Superior temporal gyrus (tissue), 1 donor: ENCODE data around the gene WDR88.
"Not testable (repeated sequence)": the region's sequence is repeated elsewhere in the genome, so short reads cannot be mapped to it uniquely, and the experiment has no call there.

ENCODE experiments used
- DNase-seq: peaks from one replicate; pipeline ENCODE4 v3.0.0-alpha.2; 2016; ENCODE audit errors: extremely low spot score

The WDR88 gene

DNA sequence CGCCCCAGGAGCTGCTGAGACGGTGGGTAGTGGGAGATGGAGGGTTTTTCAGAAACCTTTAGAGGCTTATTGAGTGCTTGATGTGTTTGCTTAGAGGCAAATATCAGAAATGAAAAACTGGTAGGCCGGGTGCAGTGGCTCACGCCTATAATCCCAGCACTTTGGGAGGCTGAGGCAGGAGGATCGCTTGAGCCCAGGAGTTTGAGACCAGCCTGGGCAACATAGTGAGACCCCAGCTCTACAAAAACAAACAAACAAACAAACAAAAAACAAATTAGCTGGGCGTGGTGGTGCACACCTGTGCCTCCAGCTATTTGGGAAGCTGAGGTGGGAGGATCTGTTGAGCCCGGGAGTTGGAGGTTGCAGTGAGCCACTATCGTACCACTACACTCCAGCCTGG lies 5.2 kb upstream of the WDR88 start:
- DNase-seq, result not testable (repeated sequence)

DNA sequence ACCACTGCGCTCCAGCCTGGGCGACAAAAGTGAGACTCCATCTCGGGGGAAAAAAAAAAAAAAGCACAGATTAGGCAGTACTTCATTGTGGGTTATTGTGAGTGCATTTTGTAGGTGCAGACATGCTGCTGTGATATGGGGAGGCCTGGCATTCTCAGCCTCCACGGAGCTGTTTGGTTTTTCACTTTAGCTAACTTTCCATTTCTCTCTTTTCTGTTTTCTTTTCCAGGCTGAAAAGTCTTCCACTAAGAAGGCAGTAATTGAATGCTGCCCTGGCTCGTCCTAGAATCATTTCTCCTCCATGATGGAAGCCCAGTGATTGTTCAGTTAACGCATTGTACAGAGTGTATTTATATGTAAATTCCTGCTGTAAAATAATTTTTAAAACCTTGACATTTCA lies 2.0 kb upstream of the WDR88 start:
- DNase-seq, result no peak

DNA sequence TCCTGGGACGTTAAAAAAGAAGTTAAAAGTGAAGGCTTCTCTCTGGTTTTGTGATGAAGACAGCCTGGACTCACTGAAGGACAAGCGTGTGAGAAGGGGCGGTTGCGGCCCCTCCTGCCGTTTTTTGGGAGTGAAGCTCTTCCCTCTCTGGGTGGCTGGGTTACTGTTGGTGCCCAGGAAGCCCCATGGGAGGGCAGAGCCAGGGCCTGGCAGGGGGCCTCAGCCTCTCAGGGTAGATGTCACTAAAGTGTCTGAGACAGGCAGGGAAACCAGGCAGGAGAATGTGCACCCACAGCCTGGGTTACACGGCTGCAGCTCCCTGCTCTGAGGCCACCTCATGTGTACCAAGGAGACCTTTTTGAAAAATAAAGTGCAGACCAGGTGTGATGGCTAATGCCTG lies 1.5 kb upstream of the WDR88 start:
- DNase-seq, result no peak

DNA sequence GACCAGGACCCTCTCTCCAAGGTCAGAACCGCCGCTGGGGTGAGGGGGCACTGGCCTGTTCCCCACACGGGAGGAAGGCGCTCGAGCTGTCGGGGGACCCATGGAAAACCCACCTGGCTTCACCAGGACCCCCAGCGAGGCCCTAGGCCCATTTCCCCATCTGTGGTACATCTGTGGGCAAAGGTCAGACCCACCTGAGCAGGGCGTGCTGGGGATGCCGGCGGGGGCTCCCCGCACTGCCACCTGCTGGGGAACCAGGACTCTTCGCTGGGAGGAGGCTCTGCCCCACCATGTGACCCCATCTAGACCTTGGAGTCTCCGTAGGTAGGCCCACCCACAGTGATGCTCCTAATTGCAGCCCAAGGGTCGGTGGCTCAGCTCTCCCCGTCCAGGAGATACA lies 511 bp downstream of the WDR88 start:
- no peak for DNase-seq

DNA sequence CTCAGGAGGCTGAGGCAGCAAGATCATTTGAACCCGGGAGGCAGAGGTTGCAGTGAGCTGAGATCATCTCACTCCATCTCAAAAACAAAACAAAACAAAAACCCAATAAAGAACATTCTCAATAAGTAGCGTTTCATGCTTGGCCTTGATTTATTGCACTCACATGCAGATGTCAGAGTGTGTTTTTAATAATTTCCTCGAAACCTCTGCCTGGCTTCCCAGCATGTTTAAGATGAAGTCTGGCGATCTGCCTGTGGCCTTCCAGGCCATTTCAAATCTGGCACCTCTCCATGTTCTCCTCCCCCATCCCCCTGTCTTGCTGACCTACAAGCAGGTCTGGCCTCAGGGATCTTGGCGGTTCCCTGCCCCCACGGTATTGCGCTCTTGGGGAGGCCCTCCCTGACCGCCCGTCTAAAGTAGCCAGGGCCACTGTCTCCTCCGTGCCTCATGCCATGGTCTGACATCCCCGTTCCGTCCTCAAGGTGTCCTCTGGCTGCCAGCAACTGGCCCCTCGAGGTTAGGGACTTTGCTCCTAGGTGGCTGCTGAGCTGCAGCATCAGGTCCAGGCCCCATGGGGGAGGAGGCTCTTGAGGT lies 1.6 kb downstream of the WDR88 start:
- no peak for DNase-seq

DNA sequence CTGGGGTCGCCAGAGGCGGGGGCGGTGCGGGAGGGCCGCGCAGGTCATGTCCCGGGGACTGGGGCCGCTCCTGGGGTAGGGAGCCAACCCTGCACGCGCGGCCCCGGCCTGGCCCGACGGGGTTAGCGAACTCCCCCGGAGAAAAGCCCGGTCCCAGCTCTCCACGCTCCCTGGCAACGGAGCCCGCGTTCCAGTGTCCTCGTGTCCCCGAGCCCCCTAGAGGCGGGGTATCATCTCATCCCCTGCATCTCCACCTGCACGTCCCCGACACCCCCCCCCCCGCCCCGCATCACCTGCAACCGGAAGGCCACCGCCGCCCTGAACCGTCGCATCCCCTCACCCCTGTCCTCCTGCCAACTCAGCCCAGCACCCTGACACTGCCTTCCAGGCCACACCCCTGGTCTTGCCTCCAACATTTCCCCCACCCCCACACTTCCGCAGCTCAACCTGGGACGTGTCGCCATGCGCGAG lies 2.7 kb downstream of the WDR88 start:
- no peak for DNase-seq

DNA sequence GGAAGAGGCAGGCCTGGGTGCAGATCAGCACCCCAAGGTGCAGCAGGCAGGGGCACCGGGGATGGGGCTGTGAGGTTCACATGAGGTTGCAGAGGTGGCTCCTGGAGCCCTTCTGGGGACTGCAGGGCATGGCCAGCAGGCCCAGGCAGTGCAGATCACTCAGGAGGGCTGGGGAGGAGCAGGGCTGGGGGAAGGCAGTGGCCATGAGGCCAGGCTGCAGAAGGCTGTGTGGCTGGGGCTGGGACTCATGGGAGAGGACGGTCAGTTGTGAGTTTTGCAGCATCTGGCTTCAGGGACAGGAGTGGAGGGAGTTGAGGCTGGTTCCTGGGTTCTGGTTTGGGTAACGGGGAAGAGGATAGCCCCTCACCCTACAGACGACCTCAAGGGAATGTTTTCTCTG lies 7.3 kb downstream of the WDR88 start:
- DNase-seq, result no peak

DNA sequence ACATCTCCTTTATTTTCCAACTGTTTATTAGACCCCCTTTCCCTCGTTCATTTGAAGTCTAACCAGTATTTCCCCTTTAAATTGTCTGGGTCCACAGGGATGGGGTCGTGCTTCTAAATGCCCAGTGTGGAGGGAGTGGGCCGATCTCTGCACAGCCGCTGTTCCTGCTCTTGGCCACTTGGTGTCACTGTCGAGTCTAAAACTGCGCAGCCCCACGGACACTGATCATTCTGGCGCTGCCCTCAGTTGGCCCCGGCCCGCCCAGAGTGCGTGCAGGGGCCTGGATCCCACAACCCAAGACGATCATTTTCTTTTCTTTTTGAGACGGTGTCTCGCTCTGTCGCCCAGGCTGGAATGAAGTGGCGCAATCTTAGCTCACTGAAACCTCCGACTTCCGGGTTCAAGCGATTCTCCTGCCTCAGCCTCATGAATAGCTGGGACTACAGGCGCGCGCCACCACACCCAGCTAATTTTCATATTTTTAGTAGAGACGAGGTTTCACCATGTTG lies 12.0 kb downstream of the WDR88 start:
- peak; percentile 82 for DNase-seq

DNA sequence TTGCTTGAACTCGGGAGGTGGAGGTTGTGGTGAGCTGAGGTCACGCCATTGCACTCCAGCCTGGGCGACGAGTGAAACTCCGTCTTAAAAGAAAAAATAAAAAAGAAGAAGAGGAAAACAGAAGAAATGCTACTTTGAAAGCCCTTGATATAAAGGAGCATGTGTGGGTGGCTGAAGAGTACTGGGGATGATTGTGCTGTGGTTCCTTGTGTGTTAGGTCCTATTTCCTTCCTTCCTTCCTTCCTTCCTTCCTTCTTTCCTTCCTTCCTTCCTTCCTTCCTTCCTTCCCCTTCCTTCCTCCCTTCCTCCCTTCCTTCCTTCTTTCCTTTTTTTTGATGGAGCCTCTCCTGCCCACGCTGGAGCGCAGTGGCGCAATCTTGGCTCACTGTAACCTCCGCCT lies 14.3 kb downstream of the WDR88 start:
- no peak for DNase-seq

DNA sequence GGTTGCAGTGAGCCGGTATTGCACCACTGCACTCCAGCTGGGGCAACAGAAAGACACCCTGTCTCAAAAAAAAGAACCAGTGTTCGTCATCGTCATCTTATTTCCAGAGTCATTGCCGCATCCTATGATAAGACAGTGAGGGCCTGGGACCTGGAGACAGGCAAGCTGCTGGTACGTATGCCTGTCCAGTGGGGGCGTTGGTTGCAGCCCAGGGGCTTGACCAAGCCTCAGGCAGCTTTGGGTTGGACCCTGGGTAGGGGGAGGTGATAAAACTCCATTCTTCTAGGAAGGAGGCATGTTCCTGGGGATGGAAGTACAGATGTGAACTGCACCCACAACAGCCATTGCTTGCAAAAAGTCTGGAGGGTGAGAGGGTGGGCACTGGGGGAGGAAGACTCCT lies 15.6 kb downstream of the WDR88 start:
- no peak for DNase-seq

DNA sequence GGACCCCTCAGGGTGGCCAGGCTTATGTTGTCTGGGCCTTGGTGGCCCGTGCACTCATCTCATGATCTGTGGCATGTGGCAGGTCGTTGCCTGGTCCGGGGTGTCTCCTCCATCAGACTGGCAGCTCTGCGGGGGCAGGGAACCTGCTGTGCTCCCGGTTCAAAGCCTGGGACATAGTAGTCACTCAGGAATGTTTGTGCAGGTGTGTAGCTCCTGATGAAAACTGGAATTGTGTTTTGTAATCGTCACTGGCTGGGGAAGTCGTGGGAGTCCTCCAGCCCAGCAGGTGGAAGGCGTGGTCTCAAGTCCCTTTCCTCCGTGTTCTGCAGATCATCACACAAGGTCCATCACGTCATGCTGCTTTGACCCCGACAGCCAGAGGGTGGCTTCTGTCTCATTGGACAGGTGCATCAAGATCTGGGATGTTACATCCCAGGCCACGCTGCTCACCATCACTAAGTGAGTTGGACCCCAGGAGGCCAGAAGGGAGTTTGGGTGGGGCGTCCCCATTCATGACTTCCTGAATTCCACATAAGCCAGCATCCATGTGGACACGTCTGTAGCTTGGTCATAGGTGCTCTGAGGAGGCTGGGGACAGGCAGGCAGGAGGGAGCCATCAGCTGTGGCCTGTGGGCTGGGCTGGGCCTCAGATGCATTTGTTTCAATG lies 19.1 kb downstream of the WDR88 start:
- DNase-seq, result no peak

DNA sequence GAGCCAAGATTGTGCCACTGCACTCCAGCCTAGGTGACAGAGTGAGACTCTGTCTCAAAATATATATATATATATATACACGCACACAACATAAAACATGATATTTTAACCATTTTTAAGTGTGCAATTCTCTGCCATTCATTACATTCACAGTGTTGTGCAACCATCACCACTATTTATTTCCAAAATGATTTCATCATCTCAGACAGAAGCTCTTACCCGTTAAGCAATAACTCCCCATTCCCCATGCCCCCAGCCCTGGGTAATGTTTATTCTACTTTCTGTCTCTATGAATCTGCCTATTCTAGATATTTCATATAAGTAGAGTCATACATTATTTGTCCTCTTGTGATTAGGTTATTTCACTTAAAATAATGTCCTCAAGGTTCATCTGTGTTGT lies 20.3 kb downstream of the WDR88 start:
- no peak for DNase-seq

DNA sequence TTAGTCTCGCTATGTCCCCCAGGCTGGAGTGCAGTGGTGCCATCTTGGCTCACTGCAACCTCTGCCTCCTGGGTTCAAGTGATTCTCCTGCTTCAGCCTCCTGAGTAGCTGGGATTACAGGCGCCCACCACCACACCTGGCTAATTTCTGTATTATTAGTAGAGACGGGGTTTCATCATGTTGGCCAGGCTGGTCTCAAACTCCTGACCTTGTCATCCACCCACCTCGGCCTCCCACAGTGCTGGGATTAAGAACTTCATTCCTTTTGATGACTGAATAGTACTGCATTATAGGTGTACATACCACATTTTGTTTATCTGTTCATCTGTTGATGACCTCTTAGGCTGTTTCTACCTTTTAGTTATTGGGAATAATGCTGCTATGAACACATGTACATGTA lies 20.7 kb downstream of the WDR88 start:
- not testable (repeated sequence) for DNase-seq

DNA sequence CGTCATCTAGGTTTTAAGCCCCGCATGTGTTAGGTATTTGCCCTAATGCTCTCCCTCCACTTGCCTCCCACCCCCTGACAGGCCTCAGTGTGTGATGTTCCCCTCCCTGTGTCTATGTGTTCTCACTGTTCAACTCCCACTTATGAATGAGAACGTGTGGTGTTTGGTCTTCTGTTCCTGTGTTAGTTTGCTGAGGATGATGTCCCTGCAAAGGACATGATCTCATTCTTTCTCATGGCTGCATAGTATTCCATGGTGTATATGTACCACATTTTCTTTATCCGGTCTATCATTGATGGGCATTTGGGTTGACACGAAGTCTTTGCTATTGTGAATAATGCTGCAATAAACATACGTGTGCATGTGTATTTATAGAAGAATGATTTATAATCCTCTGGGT lies 22.4 kb downstream of the WDR88 start:
- not testable (repeated sequence) for DNase-seq

DNA sequence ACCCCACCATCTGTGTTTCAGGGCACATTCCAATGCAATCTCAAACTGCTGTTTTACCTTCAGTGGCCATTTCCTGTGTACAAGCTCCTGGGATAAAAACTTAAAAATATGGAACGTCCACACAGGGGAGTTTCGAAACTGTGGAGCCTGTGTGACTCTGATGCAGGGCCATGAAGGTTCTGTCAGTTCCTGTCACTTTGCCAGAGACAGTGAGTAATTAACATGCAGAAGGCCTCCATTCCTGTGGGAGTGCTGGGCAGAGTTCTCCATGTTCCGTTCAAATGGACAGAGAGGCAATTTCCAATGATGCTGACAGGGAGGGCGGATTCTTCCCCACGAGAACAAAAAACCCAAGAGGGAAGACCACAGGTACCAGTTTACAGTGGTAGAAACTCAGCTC lies 24.4 kb downstream of the WDR88 start:
- no peak for DNase-seq

DNA sequence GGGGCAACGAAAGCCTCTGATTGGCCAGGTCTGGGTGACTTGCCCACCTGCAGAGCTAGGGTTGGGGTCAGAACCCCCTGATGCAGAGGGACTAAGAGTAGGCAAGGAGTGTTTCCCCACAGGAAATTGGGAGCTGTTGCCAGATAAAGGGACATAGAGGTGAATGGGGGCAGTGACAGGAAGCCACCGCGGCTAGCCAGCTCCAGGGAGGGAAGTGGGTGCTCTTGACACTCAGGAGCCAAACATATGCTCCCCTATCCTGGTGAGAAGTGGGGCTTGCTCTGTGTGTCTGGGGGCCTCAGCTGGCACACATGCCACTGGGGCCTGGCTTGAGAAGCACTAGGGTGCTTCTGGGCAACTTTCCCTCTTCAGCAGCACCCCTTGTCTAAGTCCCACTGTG lies 26.0 kb downstream of the WDR88 start:
- DNase-seq, result no peak

DNA sequence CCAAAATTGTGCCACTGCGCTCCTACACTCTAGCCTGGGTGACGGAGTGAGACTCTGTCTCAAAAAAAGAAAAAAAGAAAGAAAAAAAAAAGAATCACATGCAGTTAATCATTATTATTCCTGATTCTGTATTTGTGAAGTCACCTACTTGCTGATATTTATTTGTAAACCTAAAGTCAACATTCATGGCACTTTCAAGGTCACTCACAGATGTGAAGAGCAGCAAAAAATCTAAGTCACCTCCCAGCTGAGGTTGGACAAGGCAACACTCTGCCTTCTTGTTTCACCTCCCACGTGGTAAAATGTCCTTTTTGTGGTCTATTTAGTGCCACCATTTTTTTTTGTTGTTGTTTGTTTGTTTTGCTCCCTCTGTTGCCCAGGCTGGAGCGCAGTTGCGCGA lies 26.5 kb downstream of the WDR88 start:
- DNase-seq, result no peak

DNA sequence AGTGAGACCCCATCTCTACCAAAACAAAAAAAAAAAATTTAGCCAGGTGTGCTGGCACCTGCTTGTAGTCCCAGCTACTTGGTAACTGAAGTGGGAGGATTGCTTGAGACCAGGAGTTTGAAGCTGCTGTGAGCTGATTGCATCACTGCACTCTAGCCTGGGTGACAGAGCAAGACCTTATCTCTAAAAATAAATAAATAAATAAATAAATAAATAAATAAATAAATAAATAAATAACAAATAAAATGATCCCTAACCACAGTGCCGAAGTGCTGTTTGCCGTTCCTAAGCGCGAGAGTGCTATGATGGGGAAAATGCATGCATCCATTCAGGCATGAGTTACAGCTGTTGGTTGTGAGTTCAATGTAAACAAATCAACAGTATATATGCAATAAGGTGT lies 27.2 kb downstream of the WDR88 start:
- DNase-seq, result no peak

DNA sequence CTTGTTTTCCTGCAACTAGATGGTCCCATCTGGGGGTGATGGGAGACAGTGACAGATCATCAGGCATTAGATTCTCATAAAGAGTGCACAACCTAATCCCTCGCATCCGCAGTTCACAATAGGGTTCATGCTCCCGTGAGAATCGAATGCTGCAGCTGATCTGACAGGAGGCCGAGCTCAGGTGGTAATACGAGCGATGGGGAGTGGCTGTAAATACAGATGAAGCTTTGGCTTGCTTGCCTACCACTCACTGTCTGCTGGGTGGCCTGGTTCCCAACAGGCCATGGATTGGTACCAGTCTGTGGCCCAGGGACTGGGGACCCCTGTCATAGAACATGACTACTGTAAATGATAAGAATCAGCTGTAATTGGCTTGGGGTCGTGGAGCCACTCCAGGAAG lies 28.0 kb downstream of the WDR88 start:
- DNase-seq, result no peak

DNA sequence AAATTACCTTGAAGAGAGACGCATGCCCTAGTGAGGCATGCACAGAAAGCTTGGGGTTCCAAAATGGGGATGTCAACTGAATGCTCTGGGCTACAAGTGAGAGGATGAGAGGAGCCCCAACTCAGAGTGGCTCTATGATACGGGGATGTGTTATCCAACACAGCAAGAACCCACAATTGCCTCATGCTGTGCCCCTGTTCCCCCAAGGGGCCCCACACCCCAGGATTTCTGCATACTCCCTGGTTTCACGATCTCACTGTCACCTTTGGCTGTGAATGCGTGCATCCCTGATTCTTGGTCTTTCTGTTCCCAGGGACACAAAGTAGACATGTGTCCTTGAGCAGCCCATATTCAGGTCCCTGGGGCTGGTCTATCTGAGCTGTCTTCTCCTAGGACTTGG lies 29.3 kb downstream of the WDR88 start:
- DNase-seq, result no peak

DNA sequence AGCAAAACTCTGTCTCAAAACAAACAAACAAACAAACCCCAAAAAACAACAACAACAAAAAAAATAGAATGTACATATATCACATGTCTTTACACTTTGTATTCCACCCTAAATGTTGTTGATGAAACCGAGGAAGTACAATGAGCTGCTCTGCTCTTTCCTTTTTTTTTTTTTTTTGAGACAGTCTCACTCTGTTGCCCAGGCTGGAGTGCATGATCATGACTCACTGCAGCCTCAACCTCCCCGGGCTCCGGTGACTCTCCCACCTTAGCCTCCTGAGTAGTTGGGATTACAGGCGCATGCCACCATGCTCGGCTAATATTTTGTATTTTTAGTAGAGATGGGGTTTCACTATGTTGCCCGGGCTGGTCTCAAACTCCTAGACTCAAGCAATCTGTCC lies 31.6 kb downstream of the WDR88 start:
- no peak for DNase-seq

DNA sequence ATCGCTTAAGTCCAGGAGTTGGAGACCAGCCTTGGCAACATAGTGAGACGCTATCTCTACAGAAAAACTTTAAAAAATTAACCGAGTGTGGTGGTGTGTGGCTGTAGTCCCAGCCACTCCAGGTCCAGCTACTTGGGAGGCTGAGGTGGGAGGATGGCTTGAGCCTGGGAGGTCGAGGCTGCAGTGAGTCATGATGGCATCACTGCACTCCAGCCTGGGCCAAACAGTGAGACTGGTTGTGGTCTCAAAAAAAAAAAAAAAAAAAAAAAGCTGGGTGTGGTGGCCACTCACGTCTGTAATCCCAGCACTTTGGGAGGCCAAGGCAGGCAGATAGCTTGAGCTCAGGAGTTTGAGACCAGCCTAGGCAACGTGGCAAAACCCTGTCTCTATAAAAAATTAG lies 34.1 kb downstream of the WDR88 start:
- DNase-seq, result not testable (repeated sequence)

DNA sequence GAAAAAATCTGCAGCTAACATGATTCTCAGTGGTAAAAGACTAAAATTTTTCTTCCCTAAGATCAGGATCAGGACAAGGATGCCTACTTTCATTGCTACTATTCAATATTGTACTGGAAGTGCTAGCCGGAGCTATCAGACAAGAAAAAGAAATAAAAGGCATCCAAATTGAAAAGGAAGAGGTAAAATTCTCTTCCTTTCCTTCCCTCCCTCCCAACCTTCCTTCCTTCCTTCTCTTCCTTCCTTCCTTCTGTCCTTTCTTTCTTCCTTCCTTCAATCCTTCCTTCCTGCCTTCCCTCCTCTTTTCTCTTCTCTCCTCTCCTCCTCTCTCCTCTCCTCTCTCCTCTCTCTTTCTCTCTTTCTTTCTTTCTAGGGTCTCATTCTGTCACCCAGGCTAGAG lies 35.5 kb downstream of the WDR88 start:
- no peak for DNase-seq

DNA sequence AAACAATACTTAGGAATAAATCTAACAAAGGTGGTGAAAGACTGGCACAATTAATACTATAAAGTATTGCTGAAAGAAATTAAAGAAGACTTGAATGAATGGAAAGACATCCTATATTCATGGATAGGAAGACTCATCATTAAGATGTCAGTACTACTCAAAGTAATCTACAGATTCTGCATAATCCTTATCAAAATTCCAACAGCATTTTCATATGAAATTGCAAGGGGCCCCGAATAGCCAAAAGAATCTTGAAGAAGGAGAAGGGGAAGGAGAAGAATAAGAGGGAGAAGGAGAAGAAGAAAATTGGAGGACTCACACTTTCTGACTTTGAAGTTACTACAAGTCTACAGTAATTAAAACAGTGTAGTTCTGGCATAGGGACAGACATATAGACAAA lies 36.6 kb downstream of the WDR88 start:
- no peak for DNase-seq
